Stimulated activated CD8-positive, alpha-beta memory T cell treated with anti-CD3 and anti-CD28 coated beads, Interleukin-15, amount 100 ng/mL, for 1 hour (primary cell): ENCODE measurements around the gene TRIM44.
"Not testable (repeated sequence)": the region's sequence is repeated elsewhere in the genome, so short reads cannot be mapped to it uniquely, and the experiment has no call there.

Experiments used
- DNase-seq: peaks from one replicate; pipeline ENCODE4 v3.0.0-alpha.2; 2020; ENCODE audit warnings: low read depth

Gene TRIM44

DNA sequence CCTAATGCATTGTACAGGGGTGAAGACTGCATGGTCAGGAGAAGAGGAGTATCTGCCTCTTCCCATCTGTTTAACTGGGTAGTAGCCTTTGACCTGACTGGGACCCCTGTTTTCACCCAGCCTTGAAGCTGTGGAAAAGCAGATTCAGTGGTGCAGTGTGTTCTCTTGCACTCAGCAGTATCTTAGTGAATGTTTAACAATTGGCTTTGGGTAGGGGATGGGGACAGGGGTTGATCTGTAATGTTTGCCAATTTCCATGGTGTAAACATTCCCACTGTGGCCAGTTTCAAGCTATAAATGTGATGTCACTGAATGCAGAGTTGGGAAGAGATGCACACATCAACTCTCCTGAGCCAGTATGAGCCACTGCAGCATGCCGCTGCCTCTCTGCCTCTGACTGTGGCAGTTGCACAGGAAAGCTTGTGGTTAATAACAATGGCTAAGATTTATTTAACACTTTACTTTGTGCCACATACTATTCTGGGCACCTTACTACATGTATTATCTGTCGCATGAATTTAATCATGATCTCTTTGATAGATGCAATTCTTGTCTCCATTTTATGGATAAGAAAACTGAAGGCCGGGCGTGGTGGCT is 28.6 kb upstream of the TRIM44 start:
- DNase-seq, result no peak

DNA sequence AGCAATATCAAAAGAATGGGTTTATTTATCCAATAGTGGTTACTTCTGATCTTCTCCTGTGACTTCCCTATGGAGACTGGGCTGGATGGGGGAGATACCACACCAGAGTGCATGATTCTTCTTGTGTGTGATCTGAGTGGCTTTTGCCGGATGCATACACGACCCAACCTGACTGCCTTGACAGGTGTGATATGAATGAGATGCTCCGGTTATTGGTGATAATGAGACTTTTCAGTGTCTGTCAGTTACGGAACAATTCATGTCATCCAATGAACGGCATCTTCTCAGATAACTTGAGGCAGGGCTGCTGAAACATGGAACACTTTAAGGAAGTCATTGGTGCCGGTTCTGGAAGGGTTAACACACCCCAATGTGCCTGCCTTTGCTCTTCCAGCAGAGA is 26.6 kb upstream of the TRIM44 start:
- no peak for DNase-seq

DNA sequence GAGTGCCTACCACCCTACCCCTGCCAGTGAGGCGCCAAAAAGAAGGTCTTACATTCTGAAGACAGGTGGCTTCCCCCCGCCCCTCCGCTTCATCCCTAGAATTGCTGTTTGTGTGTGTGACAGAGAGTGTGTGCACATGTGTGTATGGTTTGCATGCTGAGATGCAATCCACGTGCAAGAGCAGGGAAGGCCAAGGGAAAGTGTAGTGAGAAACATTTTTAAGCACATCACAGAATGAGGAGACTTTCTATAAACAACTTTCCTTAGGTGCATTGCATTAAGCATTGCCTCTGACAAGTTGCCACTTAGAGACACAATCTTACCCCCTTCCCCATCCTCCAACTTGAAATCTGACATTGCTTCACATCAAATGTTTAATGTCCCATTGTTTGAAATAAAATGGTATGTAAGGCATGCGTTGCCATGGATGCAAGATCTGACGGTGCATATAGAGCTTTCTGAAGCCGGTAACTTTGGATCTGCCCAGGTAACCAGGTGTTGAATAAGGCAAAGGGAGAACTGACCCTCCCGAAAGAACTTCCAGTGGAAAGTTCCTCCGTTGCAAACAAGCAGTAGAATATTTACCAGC is 22.9 kb upstream of the TRIM44 start:
- DNase-seq, result no peak

DNA sequence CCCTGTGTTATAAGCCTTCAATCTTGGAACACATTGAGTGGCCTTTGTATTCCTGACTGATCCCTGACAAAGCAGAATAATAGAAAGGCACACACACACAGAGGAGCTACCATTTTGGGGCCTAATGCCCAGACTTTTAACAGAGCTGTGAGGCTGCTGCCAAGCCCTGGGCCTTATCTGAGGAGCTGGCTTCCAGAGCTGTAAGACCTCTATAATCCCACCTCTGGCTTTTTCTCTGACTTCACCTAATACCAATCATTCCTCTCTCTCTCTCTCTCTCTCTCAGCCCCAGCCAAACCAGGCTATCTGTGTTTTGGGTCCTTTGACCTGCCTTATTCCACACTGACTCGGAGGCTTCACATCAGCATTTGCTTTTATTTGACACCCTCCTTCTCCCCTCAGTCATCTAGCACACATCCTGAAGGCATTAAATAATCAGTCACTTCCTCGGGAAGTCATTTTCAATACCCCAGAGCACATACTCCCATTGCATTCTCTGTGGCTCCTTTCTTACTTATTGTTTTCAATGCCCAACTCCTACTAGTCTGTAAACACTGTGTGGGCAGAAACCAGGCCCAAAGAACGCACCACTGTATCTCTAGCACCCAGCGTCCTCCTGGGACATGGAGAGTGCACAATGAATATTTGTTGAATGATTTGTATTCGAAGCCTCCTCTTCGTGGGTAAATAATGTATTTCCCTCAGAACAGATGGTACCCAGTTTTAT is 21.2 kb upstream of the TRIM44 start:
- no peak for DNase-seq

DNA sequence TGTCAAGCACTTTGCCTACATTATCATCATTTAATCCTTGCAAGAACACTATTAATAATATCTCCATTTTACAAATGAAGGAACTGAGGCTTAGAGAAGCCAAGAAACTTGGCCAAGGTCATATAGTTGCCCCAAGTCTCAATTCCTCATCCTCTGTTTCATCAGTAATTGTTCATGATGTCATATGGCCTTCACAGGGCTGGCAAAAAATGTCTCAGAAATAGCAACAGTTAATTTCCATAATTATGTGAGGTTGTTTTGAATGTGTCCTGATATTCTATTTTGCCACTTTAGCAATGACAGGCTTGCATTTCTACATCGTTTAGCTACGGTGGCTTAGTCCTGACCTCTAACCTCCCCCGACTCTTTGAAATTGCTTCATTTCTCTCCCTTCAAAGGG is 20.6 kb upstream of the TRIM44 start:
- DNase-seq, result no peak

DNA sequence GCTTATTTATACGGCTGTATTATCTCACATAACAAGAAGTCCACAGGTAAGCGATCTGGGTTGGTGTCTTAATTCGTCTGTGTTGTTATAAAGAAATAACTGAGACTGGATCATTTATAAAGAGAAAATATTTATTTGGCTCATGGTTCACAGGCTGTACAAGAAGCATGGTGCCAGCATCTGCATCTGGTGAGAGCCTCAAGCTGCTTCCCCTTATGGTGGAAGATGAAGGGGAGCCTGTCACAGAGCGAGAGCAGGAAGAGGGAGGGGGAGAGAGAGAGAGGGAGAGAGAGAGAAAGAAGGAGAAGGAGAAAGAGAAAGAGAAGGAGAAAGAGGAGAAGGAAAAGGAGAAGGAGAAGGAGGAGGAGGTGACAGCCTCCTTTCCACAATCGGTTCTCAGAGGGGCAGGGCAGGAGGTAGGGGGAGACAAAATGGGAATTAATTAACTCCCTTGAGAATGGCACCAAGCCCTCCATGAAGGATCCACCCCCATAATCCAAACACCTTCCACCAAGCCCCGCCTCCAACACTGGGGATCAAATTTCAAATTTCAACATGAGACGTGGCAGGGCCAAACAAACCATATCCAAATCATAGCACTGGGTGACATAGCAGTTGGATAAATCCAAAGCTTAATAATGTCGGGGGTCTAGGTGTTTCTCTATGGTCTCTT is 15.0 kb upstream of the TRIM44 start:
- no peak for DNase-seq

DNA sequence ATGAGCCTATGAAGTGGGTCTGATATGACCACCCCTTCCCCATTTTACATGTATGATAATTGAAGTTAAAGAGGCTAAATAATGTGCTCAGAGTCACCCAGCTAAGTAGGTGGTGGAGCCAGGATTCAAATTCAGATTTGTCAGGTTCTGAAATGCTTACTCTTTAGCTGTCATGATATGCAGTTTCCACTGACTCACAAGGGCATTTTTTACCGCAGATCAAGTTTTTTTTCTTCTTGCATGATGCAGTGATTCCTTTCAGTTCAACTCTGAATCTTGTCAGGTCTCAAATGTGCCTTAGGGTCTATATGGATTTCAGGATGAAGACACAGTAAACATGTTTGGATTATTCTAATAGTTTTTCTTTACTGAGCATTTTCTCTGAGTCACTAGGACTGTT is 12.6 kb upstream of the TRIM44 start:
- DNase-seq, result no peak

DNA sequence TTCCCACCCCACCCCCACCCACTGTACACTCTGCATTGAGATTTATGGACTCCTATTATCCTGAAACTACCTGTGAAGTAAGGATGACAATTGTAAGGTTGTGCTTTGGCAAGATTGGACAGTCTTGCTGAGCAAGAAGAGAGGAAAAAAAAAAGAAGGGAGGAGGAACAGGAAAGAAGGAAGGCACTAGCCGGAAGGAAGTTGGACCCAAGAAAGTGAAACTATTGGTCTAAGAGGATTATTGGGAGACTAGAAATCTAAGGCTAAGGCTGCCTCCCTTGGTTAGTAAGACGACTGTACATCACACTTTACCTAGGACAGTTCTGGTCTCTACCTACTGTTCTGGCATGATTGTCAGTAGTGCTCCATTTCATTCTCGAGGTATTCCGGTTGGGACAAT is 12.1 kb upstream of the TRIM44 start:
- DNase-seq, result no peak

DNA sequence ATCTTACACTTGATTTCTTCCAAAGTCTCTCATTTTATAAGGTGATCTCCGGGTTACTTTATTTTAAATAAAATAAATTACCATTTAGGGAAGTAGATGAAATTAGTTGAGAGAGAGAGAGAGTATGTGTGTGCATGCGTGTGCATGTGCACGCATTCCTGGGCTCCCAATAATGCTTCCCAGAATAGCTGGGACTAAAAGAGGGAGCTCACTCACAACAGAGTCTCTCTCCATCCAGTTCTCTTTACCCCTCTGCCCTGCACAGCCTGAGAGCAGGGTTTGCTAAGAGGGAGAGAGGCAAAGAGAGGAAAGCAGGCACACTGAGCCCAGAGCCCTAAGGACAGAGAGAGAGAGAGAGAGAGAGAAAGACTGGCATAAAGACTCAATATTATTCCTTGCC is 11.3 kb upstream of the TRIM44 start:
- no peak for DNase-seq

DNA sequence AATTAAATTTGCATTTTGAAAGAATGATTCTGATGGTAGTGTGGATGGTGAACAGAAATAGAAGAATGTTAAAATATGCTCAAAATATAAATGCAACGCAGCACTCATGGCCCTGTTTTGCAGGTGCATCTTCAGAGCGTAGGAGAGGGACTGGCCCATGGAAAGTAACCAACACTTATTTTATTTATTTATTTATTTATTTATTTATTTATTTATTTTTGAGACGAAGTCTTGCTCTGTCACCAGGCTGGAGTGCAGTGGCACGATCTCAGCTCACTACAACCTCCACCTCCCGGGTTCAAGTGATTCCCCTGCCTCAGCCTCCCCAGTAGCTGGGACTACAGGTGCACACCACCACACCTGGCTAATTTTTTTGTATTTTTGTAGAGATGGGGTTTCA is 9.8 kb upstream of the TRIM44 start:
- DNase-seq, result not testable (repeated sequence)

DNA sequence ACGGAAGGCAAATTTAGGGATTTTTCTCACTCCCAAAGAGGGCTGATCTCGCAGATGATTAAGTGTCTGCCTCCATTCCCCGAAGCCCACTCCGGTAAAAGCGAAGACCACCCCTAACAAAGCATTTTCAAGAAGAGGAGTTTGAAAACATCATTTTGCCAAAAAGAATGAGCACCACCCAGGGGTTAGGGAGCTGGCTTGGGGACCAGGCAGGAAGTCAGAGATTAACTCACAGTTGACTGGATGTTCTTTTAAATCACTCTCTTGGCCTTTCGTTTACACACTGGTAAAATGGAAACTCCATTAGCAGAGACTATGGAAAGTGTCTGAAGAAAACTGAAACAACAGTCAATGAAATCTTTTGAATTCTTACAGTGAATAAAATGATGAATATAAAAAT is 7.9 kb upstream of the TRIM44 start:
- no peak for DNase-seq

DNA sequence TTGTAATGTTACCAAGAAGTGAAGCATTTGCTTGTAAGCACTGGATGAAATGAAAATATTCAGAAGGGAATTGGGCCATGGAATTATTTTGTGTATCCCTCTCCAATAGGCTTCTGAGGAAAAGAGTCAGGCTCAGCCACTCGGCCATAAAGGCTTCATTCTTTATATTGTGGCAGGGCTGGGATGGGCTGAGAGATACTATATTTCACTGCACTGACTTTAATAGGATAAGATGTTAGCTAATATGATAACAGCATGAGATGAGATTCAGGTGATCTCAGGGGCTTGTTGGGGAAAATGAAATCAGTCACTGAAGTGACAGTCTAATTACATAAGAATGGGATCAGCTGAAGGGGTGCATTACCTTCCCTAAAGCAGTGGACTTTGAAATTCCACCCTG is 7.3 kb upstream of the TRIM44 start:
- DNase-seq, result no peak

DNA sequence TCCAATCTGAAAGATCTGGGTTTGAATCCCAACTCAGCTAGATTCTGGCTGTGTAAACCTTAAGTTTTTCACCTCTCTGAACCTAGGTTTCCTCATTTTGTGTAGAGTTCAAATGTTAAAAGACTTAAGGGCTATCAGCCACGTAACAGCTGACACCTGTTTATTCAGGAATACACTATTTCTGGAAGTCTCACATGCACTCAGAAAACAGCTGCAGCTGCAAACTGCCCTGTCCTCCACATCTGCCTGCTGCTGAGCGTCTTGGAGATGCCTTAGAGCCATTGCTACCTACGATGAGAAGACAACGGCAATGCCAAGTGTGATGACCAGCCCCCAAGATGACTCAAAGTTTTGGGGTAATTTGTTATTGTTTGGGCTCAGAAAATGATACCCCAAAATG is 6.7 kb upstream of the TRIM44 start:
- DNase-seq, result no peak

DNA sequence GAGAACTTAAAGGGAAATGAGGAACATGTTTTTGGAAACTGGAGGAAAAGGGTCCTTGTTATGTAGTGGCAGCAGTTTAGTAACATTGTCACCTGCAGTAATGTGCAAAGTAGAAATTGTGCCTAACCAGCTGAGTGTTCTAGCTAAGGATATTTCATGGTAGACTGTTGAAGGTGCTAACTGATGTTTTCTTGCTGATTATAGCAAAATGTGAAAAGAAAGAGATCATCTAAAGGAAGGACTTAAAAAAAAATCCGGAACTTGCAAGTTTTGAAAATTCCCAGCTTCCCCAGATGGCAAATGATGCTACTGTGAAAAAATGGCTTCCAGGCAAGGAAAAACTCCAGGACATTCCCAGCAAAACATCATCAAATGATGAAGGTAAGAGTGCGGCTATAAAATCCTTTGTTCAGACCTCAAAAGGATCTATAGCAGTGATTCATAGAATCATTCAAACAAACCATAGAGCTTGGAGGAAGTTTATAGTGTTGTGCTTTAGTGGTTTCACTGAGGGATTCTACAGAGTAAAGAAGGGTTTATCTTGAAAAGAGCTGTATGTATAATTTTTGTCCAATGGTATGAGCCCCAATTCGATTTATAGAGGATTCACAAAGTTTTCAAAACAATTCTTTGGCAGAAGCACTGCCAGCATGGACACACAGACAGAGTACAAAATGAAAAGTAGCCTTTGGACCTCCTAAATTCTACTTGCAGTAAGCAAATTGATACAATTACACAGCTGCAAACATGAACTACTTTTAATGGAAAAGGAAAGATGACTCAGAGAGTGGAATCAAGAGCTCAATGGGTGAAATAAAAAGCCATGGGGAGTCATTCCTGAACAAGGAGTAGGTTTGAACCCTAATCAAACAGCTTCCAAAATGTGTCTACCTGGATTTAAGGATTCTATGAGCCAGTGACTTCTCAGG is 4.3 kb upstream of the TRIM44 start:
- no peak for DNase-seq

DNA sequence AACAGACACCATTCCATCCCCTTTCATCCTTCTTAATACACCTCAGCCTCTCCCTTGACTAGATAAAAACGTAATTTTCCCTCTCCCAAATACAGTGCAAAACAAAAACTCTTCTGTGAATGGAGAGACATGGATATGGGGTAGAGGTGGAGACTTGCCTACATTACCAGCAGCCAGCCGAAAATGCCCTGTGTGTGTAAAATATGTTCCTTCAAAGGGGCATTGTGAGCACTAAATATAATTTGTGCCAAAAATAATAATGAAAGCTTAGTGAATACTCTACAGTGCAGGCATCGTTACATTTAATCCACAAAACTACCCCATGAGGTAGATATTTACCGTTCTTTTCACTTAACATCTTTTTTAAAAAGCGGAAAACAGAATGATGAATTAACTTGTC is 1.0 kb upstream of the TRIM44 start:
- DNase-seq, result no peak

DNA sequence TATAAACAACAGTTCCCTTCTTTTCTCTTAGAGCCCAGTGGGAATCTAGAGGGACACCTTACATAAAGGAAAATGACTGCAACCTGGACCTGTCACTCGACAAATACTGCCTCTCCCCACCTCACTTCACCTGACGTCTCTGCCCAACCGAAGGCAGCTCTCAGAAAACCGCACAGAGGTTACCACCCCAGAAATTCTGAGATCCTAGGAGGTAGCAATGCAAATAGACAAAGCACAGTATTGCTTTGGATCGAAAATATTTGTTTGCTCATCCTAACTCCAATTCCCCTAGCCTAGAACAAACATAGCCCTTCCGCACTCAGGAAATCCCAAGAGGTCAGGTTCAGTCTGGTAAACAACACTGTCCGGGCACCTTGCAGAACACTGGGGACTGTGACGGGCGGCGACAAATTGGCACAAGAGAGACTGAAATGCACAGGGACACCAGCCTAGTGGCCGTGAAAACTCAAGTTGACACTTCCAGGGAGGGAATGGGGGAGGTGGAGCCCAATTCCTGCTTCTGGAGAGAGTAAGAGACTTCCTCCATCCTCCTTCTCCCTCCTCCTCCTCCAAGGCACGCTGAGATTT is 420 bp upstream of the TRIM44 start:
- DNase-seq, result no peak

DNA sequence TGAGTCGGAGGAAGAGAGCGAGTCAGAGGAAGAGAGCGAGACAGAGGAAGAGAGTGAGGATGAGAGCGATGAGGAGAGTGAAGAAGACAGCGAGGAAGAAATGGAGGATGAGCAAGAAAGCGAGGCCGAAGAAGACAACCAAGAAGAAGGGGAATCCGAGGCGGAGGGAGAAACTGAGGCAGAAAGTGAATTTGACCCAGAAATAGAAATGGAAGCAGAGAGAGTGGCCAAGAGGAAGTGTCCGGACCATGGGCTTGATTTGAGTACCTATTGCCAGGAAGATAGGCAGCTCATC is 780 bp downstream of the TRIM44 start:
- DNase-seq, result no peak

DNA sequence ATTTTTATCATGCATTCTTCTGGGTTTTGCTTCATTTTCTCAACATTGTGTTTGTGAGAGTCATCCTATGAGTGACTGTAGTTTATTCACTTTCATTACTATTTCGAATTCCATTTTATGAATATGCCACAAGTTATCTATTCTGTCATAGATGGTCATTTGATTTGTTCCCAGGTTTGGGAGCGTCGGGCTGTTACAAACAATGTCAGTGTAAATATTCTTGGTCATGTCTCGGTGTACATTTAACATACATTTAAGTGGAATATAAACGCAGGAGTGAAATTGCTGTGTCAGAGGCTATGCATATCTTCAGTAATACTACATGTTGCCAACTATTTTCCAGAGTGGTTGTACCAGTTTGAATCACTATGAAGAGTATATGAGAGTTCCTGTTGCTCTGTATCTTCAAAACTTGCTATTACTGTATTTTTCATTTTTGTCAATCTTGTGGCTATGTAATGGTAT is 2.4 kb downstream of the TRIM44 start:
- no peak for DNase-seq

DNA sequence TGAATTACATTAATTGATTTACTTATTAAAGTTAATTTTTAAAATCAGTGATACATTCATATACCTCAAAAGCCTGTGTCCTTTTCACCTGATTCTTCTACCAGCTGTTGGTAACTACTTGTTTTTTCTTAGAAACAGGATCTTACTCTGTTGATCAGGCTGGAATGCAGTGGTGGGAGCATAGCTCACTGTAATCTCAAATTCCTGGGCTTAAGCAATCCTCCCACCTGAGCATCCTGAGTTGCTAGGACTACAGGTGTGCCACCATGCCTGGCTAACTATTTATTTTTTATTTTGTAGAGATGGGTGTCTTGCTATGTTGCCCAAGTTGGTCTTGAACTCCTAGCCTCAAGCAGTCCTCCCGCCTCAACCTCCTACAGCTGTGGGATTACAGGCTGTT is 4.7 kb downstream of the TRIM44 start:
- no peak for DNase-seq

DNA sequence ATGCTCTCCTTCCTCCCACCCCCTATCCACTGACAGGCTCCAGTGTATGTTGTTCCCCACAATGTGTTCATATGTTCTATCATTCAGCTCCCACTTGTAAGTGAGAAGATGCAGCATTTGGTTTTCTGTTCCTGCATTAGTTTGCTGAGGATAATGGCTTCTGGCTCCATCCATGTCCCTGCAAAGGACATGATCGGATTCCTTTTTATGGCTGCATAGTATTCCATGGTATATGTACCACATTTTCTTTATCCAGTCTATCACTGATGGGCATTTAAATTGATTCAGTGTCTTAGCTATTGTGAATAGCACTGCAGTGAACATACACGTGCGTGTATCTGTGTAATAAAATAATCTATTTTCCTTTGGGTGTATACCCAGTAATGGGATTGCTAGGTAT is 5.8 kb downstream of the TRIM44 start:
- not testable (repeated sequence) for DNase-seq

DNA sequence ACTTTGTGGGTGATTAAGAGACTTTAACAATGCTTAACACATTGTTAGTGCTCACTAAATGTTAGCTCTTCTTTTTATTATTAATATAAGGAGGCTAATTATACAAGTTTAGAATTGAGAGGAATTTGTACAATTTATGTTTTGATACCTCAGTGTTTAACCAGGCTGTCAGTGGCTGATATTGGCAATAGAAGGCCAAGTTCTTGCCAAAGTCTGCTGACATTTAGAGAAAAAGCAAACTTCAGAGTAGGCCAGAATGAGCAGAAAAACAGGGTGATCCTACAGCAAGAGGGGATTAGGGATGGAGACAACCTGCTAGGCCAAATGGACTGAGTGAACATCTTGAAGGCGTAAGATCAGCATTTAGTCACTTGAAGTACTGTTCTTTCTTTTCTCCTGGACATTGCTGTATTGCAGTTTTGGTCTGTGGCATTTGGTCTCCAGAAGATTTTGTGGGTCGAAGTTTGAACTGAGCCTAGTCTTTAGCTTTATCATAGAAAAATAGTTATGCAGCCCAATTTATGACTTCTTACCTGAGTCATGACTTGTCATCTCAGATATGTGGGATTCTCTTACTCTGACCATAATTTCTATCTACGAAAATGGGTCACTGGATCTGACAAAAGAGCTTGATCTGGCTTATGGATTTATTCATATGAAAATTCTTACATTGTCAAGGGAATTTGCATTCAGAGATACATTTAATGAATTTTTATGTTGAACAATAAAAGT is 9.0 kb downstream of the TRIM44 start:
- no peak for DNase-seq
